Right atrium auricular region (tissue), 2 donors: ENCODE data around the gene EPO. TPM values are rescaled to one million over a fixed set of nuclear protein-coding genes. Genes with fewer than 3 reads are reported as not detected.

Experiments
- DNase-seq: peaks from one replicate; pipeline ENCODE4 v3.0.0-alpha.2; 2019; ENCODE audit warnings: low spot score
- H3K27ac ChIP-seq, 2 donors: fragments of 200-600 bp; sonication (generic); 1 replicate in 1 of 2; 2 replicates in 1 of 2; pipeline ENCODE4 v1.5.1; 2016 to 2019
- H3K27me3 ChIP-seq, 2 donors: fragments of 200-600 bp; sonication (generic); one replicate each; pipeline versions ENCODE4 v1.5.1 to v1.6.0; 2017 to 2019
- H3K36me3 ChIP-seq: fragments of 200-600 bp; sonication (generic); one replicate; pipeline ENCODE4 v1.5.1; 2016
- H3K4me1 ChIP-seq, 2 donors: fragments of 200-600 bp; sonication (generic); one replicate each; pipeline versions ENCODE4 v1.5.1 to v1.6.0; 2017 to 2019
- H3K4me3 ChIP-seq, 2 donors: fragments of 200-600 bp; sonication (generic); 1 replicate in 1 of 2; 2 replicates in 1 of 2; pipeline ENCODE4 v1.5.1; 2017 to 2019; ENCODE audit warnings: mild to moderate bottlenecking in 1 of 2, moderate library complexity in 1 of 2
- H3K9me3 ChIP-seq, 2 donors: fragments of 200-600 bp; sonication (generic); one replicate each; pipeline ENCODE4 v1.5.1; 2019
- CTCF ChIP-seq, 2 donors: fragments of 200-600 bp; sonication (generic); IDR thresholded peaks; one replicate each; pipeline ENCODE4 v1.5.1; 2019; ENCODE audit warnings: antibody characterized with exemption in 2 of 2
- total RNA-seq, 2 donors: library from RNA; depleted of rRNA; stranded (reverse); fragments of >200 nt; gene quantifications; one replicate each; pipeline ENCODE4 v1.1.0, GENCODE V29; 2016

EPO gene
- total RNA-seq, 2 donors from 2014 or later, result not detected

DNA sequence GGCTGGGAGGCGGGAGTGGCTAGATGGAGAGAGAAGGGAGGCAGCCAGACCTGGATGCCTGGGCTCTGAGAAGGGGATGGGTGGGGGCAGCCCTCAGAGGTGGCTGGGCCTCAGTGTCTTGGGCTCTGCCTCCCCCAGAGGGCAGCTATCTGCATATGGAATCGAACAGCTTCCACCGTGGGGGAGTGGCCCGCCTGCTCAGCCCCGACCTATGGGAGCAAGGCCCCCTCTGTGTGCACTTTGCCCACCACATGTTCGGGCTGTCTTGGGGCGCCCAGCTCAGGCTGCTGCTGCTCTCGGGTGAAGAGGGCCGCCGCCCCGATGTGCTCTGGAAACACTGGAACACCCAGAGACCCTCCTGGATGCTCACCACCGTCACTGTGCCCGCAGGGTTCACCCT lies 16.4 kb downstream of the EPO start:
- no peaks in the 10 kb centered on the region for H3K36me3 ChIP-seq
- H3K27ac ChIP-seq, result no peak overlapping the region
- TF ChIP-seq CTCF (IDR thresholded peaks at IDR 0.05), result no peak
- no peak for DNase-seq
- H3K4me1 ChIP-seq, result no peaks in the 10 kb centered on the region
- H3K27me3 ChIP-seq, result no peaks in the 10 kb centered on the region
- no peaks in the 10 kb centered on the region for H3K9me3 ChIP-seq
- H3K4me3 ChIP-seq, result no peak overlapping the region

DNA sequence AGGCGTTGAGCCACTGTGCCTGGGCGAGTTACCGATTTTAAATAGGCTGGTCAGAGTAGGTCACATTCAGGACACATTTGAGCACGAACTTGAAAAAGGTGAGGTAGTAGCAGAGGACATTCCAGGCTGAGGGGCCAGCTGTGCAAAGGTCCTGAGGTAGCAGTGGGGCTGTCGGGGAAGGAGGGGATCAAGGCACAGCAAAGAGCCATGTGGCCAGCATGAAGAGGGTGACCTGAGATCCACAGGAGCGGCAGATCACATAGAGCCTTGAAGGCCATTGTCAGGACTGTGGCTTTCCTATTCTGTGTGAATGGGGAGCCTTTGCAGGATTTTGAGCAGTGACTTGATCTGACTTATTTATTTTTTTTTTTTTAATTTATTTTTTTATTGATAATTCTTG lies 19.7 kb downstream of the EPO start:
- H3K4me3 ChIP-seq, result no peak overlapping the region
- no peak for DNase-seq
- no peak for TF ChIP-seq CTCF (IDR thresholded peaks at IDR 0.05)
- no peak overlapping the region for H3K27ac ChIP-seq
- no peaks in the 10 kb centered on the region for H3K9me3 ChIP-seq
- H3K36me3 ChIP-seq, result no peaks in the 10 kb centered on the region
- H3K4me1 ChIP-seq, result no peaks in the 10 kb centered on the region
- H3K27me3 ChIP-seq, result no peaks in the 10 kb centered on the region

- no peaks in the 10 kb centered on the region for H3K36me3 ChIP-seq
- no peaks in the 10 kb centered on the region for H3K27me3 ChIP-seq
- DNase-seq, result no peak
- no peak overlapping the region for H3K4me3 ChIP-seq
- H3K27ac ChIP-seq, result no peak overlapping the region
- TF ChIP-seq CTCF (IDR thresholded peaks at IDR 0.05), result no peak
- H3K9me3 ChIP-seq, result no peaks in the 10 kb centered on the region
- H3K4me1 ChIP-seq, result no peaks in the 10 kb centered on the region
Measured at GRCh38 chr7:100744605-100745004, 24.3 kb downstream of the EPO start.

DNA sequence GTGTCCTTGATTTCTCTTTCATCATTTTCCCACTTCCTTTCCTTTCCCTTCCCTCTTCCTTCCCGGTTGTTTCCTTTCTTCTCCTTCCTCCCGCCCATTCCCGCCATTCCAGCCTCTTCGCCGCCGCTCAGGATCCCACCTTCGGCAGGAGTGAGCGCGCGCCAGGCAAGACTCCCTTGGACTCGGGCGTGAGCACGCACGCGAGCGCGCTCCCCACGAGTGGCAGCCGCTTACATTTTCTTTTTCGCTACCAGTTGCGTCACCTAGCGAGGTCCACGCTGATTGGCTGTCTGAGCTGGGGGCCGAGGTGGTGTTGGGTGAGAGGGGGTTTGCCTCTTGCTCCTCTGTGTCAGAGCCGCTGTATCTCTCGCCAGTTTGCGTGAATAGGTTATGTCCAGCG lies 24.9 kb downstream of the EPO start:
- Histone ChIP-seq H3K9me3 (no peaks in the 10 kb centered on the region), H3K27me3 (no peaks in the 10 kb centered on the region), H3K36me3 (no peaks in the 10 kb centered on the region), H3K27ac (no peak overlapping the region), H3K4me1 (no peaks in the 10 kb centered on the region), H3K4me3 (peak overlapping the region in 1 of 2 donors; percentile 41)
- no peak for TF ChIP-seq CTCF (IDR thresholded peaks at IDR 0.05)
- DNase-seq, result no peak

DNA sequence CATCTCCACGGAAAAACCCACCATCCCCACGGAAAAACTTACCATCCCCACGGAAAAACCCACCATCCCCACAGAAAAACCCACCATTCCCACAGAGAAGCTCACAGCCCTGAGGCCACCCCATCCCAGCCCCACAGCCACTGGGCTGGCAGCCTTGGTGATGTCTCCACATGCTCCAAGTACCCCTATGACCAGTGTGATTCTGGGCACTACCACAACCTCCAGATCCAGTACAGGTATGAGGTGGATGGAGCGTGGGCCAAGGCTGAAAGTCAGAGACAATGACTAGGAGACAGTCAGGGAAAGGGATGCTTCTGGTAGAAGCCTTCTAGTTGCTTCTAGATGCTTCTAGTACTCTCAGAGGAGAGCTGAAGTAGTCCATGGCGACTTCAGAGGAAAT lies 32.7 kb downstream of the EPO start:
- Histone ChIP-seq H3K4me3 (no peak overlapping the region), H3K36me3 (no peaks in the 10 kb centered on the region), H3K4me1 (no peaks in the 10 kb centered on the region), H3K9me3 (no peaks in the 10 kb centered on the region), H3K27me3 (no peaks in the 10 kb centered on the region), H3K27ac (no peak overlapping the region)
- no peak for DNase-seq
- no peak for TF ChIP-seq CTCF (IDR thresholded peaks at IDR 0.05)

GRCh38 chr7:100753750-100754149 lies 33.5 kb downstream of the EPO start:
- no peaks in the 10 kb centered on the region for H3K4me1 ChIP-seq

More at GRCh38 chr7:100753750-100754149, 33.5 kb downstream of the EPO start:
- no peaks in the 10 kb centered on the region for H3K9me3 ChIP-seq
- no peak overlapping the region for H3K4me3 ChIP-seq
- H3K27ac ChIP-seq, result no peak overlapping the region
- no peaks in the 10 kb centered on the region for H3K27me3 ChIP-seq
- H3K36me3 ChIP-seq, result no peaks in the 10 kb centered on the region
- no peak for DNase-seq
- TF ChIP-seq CTCF (IDR thresholded peaks at IDR 0.05), result no peak
